HCT116 (cell line): Measurements from ENCODE around the gene FNDC3A. TPM values are rescaled to one million over a fixed set of nuclear protein-coding genes. Genes with fewer than 3 reads are reported as not detected.

Experiments
- ATAC-seq: fragments of 200-7000 bp; cut with Tn5 transposase; 2 replicates; pipeline ENCODE4 v1.9.1; 2020; ENCODE audit warnings: mild to moderate bottlenecking, moderate library complexity
- BruUV-seq: library from RNA; stranded (reverse); fragments of 400-500 nt; replicated peaks from 2 replicates; lab custom pipeline; 2021; lab: Mats Ljungman, UMichigan
- CTCF ChIA-PET: fragments of 300-600 bp; sonication (Branson Sonifier 250); formaldehyde crosslinking; loops from one replicate; lab custom pipeline; 2021; ENCODE audit warnings: antibody characterized with exemption; lab: Charles Lee
- POLR2A ChIA-PET: fragments of 300-600, 350-600 bp; sonication (Branson Sonifier 250); formaldehyde crosslinking; loops from one replicate; lab custom pipeline; 2021; ENCODE audit warnings: antibody characterized with exemption; lab: Charles Lee
- RAD21 ChIA-PET, 2 experiments: fragments of 300-600 bp; sonication (Branson Sonifier 250); formaldehyde crosslinking; loops; one replicate each; lab custom pipeline; 2023; ENCODE audit warnings: low total read pairs in 2 of 2; ENCODE audit not compliant: uncharacterized antibody in 2 of 2, unreplicated experiment in 2 of 2, low non-redundant PET in 1 of 2; lab: Charles Lee
- DNase-seq: peaks from one replicate; pipeline ENCODE4 v3.0.0-alpha.2; 2010; ENCODE audit warnings: low read depth, low spot score
- H2AFZ ChIP-seq: fragments of 200-600 bp; shearing (Covaris generic), sonication (generic); 2 replicates; pipeline ENCODE4 v1.6.1; 2017; ENCODE audit warnings: low read depth, mixed run types, mixed read lengths, antibody characterized with exemption, low read length; ENCODE audit not compliant: poor library complexity, severe bottlenecking
- H3K27ac ChIP-seq: 2 replicates; pipeline ENCODE4 v1.5.1; 2012; ENCODE audit warnings: low read depth, low read length
- H3K27me3 ChIP-seq: fragments of 200-600 bp; sonication (generic); 2 replicates; pipeline ENCODE4 v1.6.1; 2016; ENCODE audit warnings: mixed run types, low read length, mixed read lengths; ENCODE audit not compliant: insufficient read depth
- H3K36me3 ChIP-seq, 2 experiments: fragments of 200-500 bp in 1 of 2; fragments of 200-600 bp in 1 of 2; sonication (Bioruptor generic) in 1 of 2; sonication (generic) in 1 of 2; 2 replicates each; pipeline versions ENCODE4 v1.5.1 to v1.6.1; 2014 to 2016; ENCODE audit warnings: low read length in 2 of 2, inconsistent platforms in 1 of 2, mixed read lengths in 1 of 2, mixed run types in 1 of 2; ENCODE audit not compliant: insufficient read depth in 2 of 2, control insufficient read depth in 1 of 2
- H3K4me1 ChIP-seq, 2 experiments: fragments of 200-600 bp in 1 of 2; sonication (generic) in 1 of 2; 2 replicates each; pipeline versions ENCODE4 v1.5.1 to v1.6.1; 2012 to 2017; ENCODE audit warnings: low read length in 2 of 2, inconsistent platforms in 1 of 2, mild to moderate bottlenecking in 1 of 2, mixed read lengths in 1 of 2, mixed run types in 1 of 2, moderate library complexity in 1 of 2; ENCODE audit not compliant: insufficient read depth in 2 of 2, control insufficient read depth in 1 of 2
- H3K4me2 ChIP-seq: fragments of 200-600 bp; sonication (generic); 2 replicates; pipeline ENCODE4 v1.6.1; 2017; ENCODE audit warnings: mixed run types, low read length, mixed read lengths
- H3K4me3 ChIP-seq, 2 experiments: fragments of 200-600 bp in 1 of 2; sonication (generic) in 1 of 2; replicated peaks in 1 of 2; 2 replicates each; pipeline ENCODE4 v1.5.1; 2011 to 2016; ENCODE audit warnings: low read length in 2 of 2, control low read depth in 1 of 2, low read depth in 1 of 2, mild to moderate bottlenecking in 1 of 2, mixed read lengths in 1 of 2, mixed run types in 1 of 2
- H3K79me2 ChIP-seq: fragments of 200-600 bp; sonication (generic); 2 replicates; pipeline ENCODE4 v1.6.1; 2017; ENCODE audit warnings: mild to moderate bottlenecking, mixed run types, low read length, moderate library complexity, mixed read lengths; ENCODE audit not compliant: insufficient read depth
- H3K9ac ChIP-seq: fragments of 200-600 bp; sonication (generic); 2 replicates; pipeline ENCODE4 v1.6.1; 2016; ENCODE audit warnings: low read length, mixed read lengths
- H3K9me2 ChIP-seq: fragments of 200-600 bp; sonication (generic), shearing (Covaris generic); 2 replicates; pipeline ENCODE4 v1.6.1; 2017; ENCODE audit warnings: mixed run types, mild to moderate bottlenecking, moderate library complexity; ENCODE audit not compliant: insufficient read depth
- H3K9me3 ChIP-seq, 2 experiments: fragments of 200-500 bp in 1 of 2; fragments of 200-600 bp in 1 of 2; sonication (Bioruptor generic) in 1 of 2; sonication (generic) in 1 of 2; 2 replicates each; pipeline ENCODE4 v1.6.1; 2014 to 2017; ENCODE audit warnings: low read length in 2 of 2, mixed read lengths in 2 of 2, inconsistent platforms in 1 of 2, low read depth in 1 of 2, mild to moderate bottlenecking in 1 of 2, mixed run types in 1 of 2, moderate library complexity in 1 of 2; ENCODE audit not compliant: control insufficient read depth in 1 of 2, insufficient read depth in 1 of 2
- H4K20me1 ChIP-seq: fragments of 200-600 bp; sonication (generic), shearing (Covaris generic); 2 replicates; pipeline ENCODE4 v1.6.1; 2017; ENCODE audit warnings: mixed run types, mild to moderate bottlenecking, moderate library complexity; ENCODE audit not compliant: insufficient read depth
- ATF3 ChIP-seq: IDR thresholded peaks from 2 replicates; pipeline ENCODE4 v1.6.1; 2012
- CBX3 ChIP-seq: IDR thresholded peaks from 2 replicates; pipeline ENCODE4 v1.6.1; 2012; ENCODE audit warnings: low read depth
- CEBPB ChIP-seq: IDR thresholded peaks from 2 replicates; pipeline ENCODE4 v1.6.1; 2012; ENCODE audit warnings: low read depth
- CTCF ChIP-seq, 3 experiments: fragments of 200-600 bp in 1 of 3; sonication (generic) in 1 of 3; IDR thresholded peaks in 2 of 3; conservative IDR thresholded peaks in 1 of 3; 2 replicates each; pipeline ENCODE4 v1.5.1; 2012 to 2017; ENCODE audit warnings: low read depth in 2 of 3, low read length in 2 of 3, antibody characterized with exemption in 1 of 3, borderline replicate concordance in 1 of 3, control low read depth in 1 of 3, mild to moderate bottlenecking in 1 of 3, mixed read lengths in 1 of 3, mixed run types in 1 of 3, moderate library complexity in 1 of 3; ENCODE audit not compliant: insufficient read depth in 1 of 3
- ELF1 ChIP-seq: IDR thresholded peaks from 2 replicates; pipeline ENCODE4 v1.6.1; 2012; ENCODE audit warnings: low read depth, borderline replicate concordance
- EZH2 ChIP-seq: fragments of 200-600 bp; sonication (generic); IDR thresholded peaks from 2 replicates; pipeline ENCODE4 v1.6.1; 2017; ENCODE audit warnings: antibody characterized with exemption, mixed run types
- EZH2phosphoT487 ChIP-seq: fragments of 200-600 bp; IDR thresholded peaks from 2 replicates; pipeline ENCODE4 v1.6.1; 2018; ENCODE audit warnings: antibody characterized with exemption, borderline replicate concordance
- FOSL1 ChIP-seq: IDR thresholded peaks from 2 replicates; pipeline ENCODE4 v1.6.1; 2012; ENCODE audit warnings: low read depth
- JUND ChIP-seq: IDR thresholded peaks from 2 replicates; pipeline ENCODE4 v1.6.1; 2012
- MAX ChIP-seq: IDR thresholded peaks from 2 replicates; pipeline ENCODE4 v1.6.1; 2012
- POLR2A ChIP-seq: IDR thresholded peaks from 2 replicates; pipeline ENCODE4 v1.7.0; 2011; ENCODE audit warnings: borderline replicate concordance; ENCODE audit not compliant: insufficient read depth, insufficient read length; ENCODE audit errors: extremely low read depth
- POLR2AphosphoS5 ChIP-seq: IDR thresholded peaks from 2 replicates; pipeline ENCODE4 v1.6.1; 2011; ENCODE audit warnings: mild to moderate bottlenecking, low read depth, low read length, moderate library complexity
- RAD21 ChIP-seq: IDR thresholded peaks from 2 replicates; pipeline ENCODE4 v1.6.1; 2012; ENCODE audit warnings: low read depth, mild to moderate bottlenecking
- REST ChIP-seq: IDR thresholded peaks from 2 replicates; pipeline ENCODE4 v1.6.1; 2012; ENCODE audit warnings: low read depth
- SP1 ChIP-seq: IDR thresholded peaks from 2 replicates; pipeline ENCODE4 v1.6.1; 2012; ENCODE audit warnings: low read depth
- TCF7L2 ChIP-seq: IDR thresholded peaks from 2 replicates; pipeline ENCODE4 v1.7.0; 2011; ENCODE audit warnings: borderline replicate concordance, inconsistent platforms; ENCODE audit not compliant: insufficient read depth, insufficient read length; ENCODE audit errors: extremely low read depth
- ZBTB33 ChIP-seq: IDR thresholded peaks from 2 replicates; pipeline ENCODE4 v1.6.1; 2011; ENCODE audit warnings: mild to moderate bottlenecking, low read length, moderate library complexity; ENCODE audit not compliant: insufficient replicate concordance; ENCODE audit errors: extremely low read depth
- ZFX ChIP-seq: fragments of 450-650 bp; IDR thresholded peaks from 2 replicates; pipeline ENCODE4 v1.6.1; 2017
- ZNF274 ChIP-seq: fragments of 200-500 bp; sonication (Bioruptor generic); IDR thresholded peaks from 2 replicates; pipeline ENCODE4 v1.6.1; 2014; ENCODE audit warnings: mild to moderate bottlenecking, low read depth, low read length, inconsistent platforms
- intact Hi-C: fragments of 100-400 bp; cut with micrococcal nuclease; formaldehyde crosslinking; loops from 2 replicates; pipeline ENCODE4 v1.10.0; 2022
- total RNA-seq: library from RNA; stranded (reverse); gene quantifications from one replicate; pipeline ENCODE4 v1.2.1, GENCODE V29; 2021; ENCODE audit not compliant: unreplicated experiment

FNDC3A gene
- total RNA-seq, 1 experiment from 2014 or later: 30.5 TPM

- ATAC-seq: no peak
- no peak overlapping the region for H3K4me3 ChIP-seq
- H3K27me3 ChIP-seq: no peaks in the 10 kb centered on the region
- TF ChIP-seq TCF7L2: no peak
- no peak for TF ChIP-seq EZH2phosphoT487
- no peak for TF ChIP-seq ELF1
- no peak for TF ChIP-seq POLR2AphosphoS5
- no peak for TF ChIP-seq ZBTB33
- TF ChIP-seq POLR2A: no peak
- no peak for TF ChIP-seq ZNF274
- TF ChIP-seq SP1: no peak
- TF ChIP-seq CTCF (IDR thresholded peaks at IDR 0.05 in 2 of 3, conservative IDR thresholded peaks at IDR 0.05 in 1 of 3; ENCODE audit: borderline replicate concordance in 1 of 3, insufficient read depth in 1 of 3, low read depth in 2 of 3, low read length in 2 of 3): no peak
- no peak for TF ChIP-seq MAX
- no peak for TF ChIP-seq FOSL1
- no peak for TF ChIP-seq ZFX
- no peak for TF ChIP-seq JUND
- no peak for TF ChIP-seq ATF3
- TF ChIP-seq RAD21: no peak
- no peak for TF ChIP-seq REST
- no peak for TF ChIP-seq CEBPB
- no peak for TF ChIP-seq EZH2
- no peak for TF ChIP-seq CBX3
- RAD21 ChIA-PET: no interaction called here
- POLR2A ChIA-PET: no interaction called here
- H3K9me2 ChIP-seq: no peaks in the 10 kb centered on the region
- H3K79me2 ChIP-seq: no peaks in the 10 kb centered on the region
- peaks cover 0 to 18% of the 10 kb centered on the region in 2 experiments; a peak in 2 of 4 replicates for H3K4me1 ChIP-seq
- BruUV-seq: no TSS peak
- no peak overlapping the region for H3K27ac ChIP-seq
- no peaks in the 10 kb centered on the region for H3K36me3 ChIP-seq
- H3K9me3 ChIP-seq: no peaks in the 10 kb centered on the region
- DNase-seq: no peak
- no peak overlapping the region for H2AFZ ChIP-seq
- H4K20me1 ChIP-seq: no peaks in the 10 kb centered on the region
- no peak overlapping the region for H3K4me2 ChIP-seq
- CTCF ChIA-PET: no interaction called here
- no peak overlapping the region for H3K9ac ChIP-seq
- intact Hi-C loops: no loop called here
Observed at GRCh38 chr13:49021953-49022352, 46.2 kb downstream of the FNDC3A start.
